Mesothelial cell of epicardium (in vitro differentiated cells): ENCODE data around the gene PANX2. TPM values are rescaled to one million over a fixed set of nuclear protein-coding genes. Genes with fewer than 3 reads are reported as not detected.
"Not testable (repeated sequence)": the region's sequence is repeated elsewhere in the genome, so short reads cannot be mapped to it uniquely, and the experiment has no call there.

Experiments used
- DNase-seq, 2 experiments: peaks; one replicate each; pipeline ENCODE4 v3.0.0; 2021; ENCODE audit warnings: low spot score in 2 of 2; ENCODE audit not compliant: unreplicated experiment in 2 of 2
- H3K27ac Mint-ChIP-seq: 2 replicates; pipeline ENCODE4 v1.8.0; 2021; ENCODE audit warnings: mixed read lengths
- H3K27me3 Mint-ChIP-seq: 2 replicates; pipeline ENCODE4 v1.8.0; 2021; ENCODE audit warnings: low read depth, mixed read lengths
- H3K36me3 Mint-ChIP-seq: 2 replicates; pipeline ENCODE4 v1.8.0; 2021; ENCODE audit warnings: mixed read lengths
- H3K4me1 Mint-ChIP-seq: 2 replicates; pipeline ENCODE4 v1.8.0; 2021; ENCODE audit warnings: mixed read lengths
- H3K4me3 Mint-ChIP-seq: 2 replicates; pipeline ENCODE4 v1.8.0; 2021; ENCODE audit warnings: mild to moderate bottlenecking, moderate library complexity, mixed read lengths
- H3K9me3 Mint-ChIP-seq: 2 replicates; pipeline ENCODE4 v1.8.0; 2021; ENCODE audit warnings: mixed read lengths
- CTCF ChIP-seq: fragments of 200-600 bp; sonication (generic); IDR thresholded peaks from one replicate; pipeline ENCODE4 v1.5.0; 2021; ENCODE audit warnings: antibody characterized with exemption; ENCODE audit not compliant: unreplicated experiment
- total RNA-seq: library from RNA; stranded (reverse); gene quantifications from 3 replicates; pipeline ENCODE4 v1.2.1, GENCODE V29; 2021

The PANX2 gene
- total RNA-seq, 1 donor from 2014 or later = 7.0 TPM

DNA sequence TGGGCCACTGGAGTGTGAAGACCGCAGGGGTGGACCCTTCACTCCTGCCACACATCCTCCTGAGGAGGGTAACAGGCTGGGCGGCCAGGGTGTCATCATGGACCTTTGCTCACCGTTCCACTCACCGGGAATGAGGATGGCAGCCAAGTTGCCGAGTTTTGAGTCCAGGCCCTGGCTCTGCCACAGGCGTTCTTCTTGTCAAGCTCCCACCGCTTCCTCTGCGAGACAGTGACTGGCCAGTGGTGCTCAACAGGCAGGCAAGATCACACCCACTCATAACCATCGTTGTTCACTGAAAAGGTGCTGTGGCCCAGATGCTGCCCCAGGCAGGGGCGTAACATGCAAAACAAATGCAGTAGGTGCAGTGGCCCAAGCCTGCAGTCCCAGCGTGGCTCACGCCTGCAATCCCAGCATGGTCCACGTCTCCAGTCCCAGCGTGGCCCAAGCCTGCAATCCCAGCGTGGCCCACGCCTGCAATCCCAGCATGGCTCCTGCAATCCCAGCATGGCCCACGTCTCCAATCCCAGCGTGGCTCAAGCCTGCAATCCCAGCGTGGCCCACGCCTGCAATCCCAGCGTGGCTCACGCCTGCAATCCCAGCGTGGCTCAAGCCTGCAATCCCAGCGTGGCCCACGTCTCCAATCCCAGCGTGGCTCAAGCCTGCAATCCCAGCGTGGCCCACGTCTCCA lies 5.0 kb upstream of the PANX2 start:
- no peaks in the 10 kb centered on the region for H3K9me3 Mint-ChIP-seq
- H3K27me3 Mint-ChIP-seq = peaks cover 23% of the 10 kb centered on the region
- no peak for DNase-seq
- no peak for TF ChIP-seq CTCF
- H3K27ac Mint-ChIP-seq = no peak overlapping the region
- no peak overlapping the region for H3K4me3 Mint-ChIP-seq
- peaks cover 5% of the 10 kb centered on the region for H3K4me1 Mint-ChIP-seq
- H3K36me3 Mint-ChIP-seq = no peaks in the 10 kb centered on the region

DNA sequence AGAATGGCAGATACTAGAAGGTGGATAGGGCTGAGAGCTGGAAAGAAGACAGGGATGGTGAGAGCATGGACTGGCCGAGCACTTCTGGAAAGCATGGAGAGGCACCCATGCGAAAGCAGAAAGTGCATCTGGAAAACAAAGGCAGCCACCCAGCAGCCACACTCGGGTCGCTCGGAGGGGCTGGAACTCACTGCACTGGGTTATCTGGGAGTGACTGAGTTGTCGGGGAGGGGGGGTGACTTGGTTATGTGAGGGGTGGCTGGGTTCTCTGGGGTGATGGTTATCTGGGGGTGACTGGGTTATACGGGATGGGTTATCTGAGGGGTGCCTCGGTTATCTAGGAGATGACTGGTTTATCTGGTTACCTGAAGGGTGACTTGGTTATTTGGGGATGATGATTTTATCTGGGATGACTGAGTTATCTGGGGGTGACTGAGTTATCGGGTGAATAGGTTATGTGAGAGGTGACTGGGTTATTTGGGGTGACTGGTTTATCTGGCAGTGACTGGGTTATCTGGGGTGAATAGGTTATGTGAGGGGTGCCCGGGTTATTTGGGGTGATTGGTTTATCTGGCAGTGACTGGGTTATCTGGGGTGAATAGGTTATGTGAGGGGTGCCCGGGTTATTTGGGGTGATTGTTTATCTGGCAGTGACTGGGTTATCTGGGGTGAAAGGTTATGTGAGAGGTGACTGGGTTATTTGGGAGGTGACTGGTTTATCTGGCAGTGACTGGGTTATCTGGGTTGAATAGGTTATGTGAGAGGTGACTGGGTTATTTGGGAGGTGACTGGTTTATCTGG lies 2.6 kb upstream of the PANX2 start:
- TF ChIP-seq CTCF = no peak
- Mint-ChIP-seq H3K4me1 (peaks cover 8% of the 10 kb centered on the region), H3K27me3 (peaks cover 26% of the 10 kb centered on the region), H3K27ac (no peak overlapping the region), H3K9me3 (no peaks in the 10 kb centered on the region), H3K4me3 (peak overlapping the region; percentile 74), H3K36me3 (no peaks in the 10 kb centered on the region)
- no peak for DNase-seq

DNA sequence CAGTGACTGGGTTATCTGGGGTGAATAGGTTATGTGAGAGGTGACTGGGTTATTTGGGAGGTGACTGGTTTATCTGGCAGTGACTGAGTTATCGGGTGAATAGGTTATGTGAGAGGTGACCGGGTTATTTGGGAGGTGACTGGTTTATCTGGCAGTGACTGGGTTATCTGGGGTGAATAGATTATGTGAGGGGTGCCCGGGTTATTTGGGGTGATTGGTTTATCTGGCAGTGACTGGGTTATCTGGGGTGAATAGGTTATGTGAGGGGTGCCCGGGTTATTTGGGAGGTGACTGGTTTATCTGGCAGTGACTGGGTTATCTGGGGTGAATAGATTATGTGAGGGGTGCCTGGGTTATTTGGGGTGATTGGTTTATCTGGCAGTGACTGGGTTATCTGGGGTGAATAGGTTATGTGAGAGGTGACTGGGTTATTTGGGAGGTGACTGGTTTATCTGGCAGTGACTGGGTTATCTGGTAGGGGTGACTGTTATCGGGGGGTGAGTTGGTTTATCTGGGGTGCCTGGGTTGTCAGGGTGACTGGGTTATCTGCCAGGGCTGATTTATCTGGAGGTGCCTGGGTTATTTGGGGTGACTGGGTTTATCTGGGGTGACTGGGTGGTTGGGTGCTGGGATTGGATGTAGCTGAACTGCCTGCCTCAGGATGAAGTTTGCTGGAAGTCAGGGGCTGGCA lies 1.9 kb upstream of the PANX2 start:
- not testable (repeated sequence) for H3K27ac Mint-ChIP-seq, H3K9me3 Mint-ChIP-seq, DNase-seq, H3K4me1 Mint-ChIP-seq, H3K36me3 Mint-ChIP-seq
- Mint-ChIP-seq H3K4me3 (peak overlapping the region; percentile 74), H3K27me3 (peaks cover 26% of the 10 kb centered on the region)

- Mint-ChIP-seq H3K4me1 (peaks cover 8% of the 10 kb centered on the region), H3K27me3 (peaks cover 26% of the 10 kb centered on the region), H3K27ac (peak overlapping the region; percentile 39), H3K4me3 (peak overlapping the region; percentile 74), H3K36me3 (no peaks in the 10 kb centered on the region), H3K9me3 (no peaks in the 10 kb centered on the region)
- no peak for TF ChIP-seq CTCF
- DNase-seq = no peak
Observed at GRCh38 chr22:50169181-50169759, 1.3 kb upstream of the PANX2 start.

GRCh38 chr22:50169774-50170341 lies 673 bp upstream of the PANX2 start:
- no peak for DNase-seq
- Mint-ChIP-seq H3K36me3 (no peaks in the 10 kb centered on the region), H3K4me3 (peak overlapping the region; percentile 54), H3K27me3 (peaks cover 26% of the 10 kb centered on the region), H3K4me1 (peaks cover 8% of the 10 kb centered on the region), H3K27ac (no peak overlapping the region), H3K9me3 (no peaks in the 10 kb centered on the region)
- no peak for TF ChIP-seq CTCF
